Measurements from ENCODE around the gene STK40.

STK40 gene

GRCh38 chr1:36341626-36342320 is 44.0 kb downstream of the STK40 start:
- no peak for DNase-seq

GRCh38 chr1:36339615-36340014 is 46.1 kb downstream of the STK40 start:
- DNase-seq: no peak

- no peak for DNase-seq
Measured at GRCh38 chr1:36339215-36339614, 46.5 kb downstream of the STK40 start.

- no peak for DNase-seq
Measured at GRCh38 chr1:36337830-36338229, 47.9 kb downstream of the STK40 start.

- no peak for DNase-seq
Measured at GRCh38 chr1:36330940-36331339, 54.8 kb downstream of the STK40 start.

GRCh38 chr1:36329817-36330216 is 55.9 kb downstream of the STK40 start:
- DNase-seq: no peak

GRCh38 chr1:36328713-36329112 is 57.0 kb downstream of the STK40 start:
- peak in 1 of 2 donors; percentile 38 for DNase-seq

GRCh38 chr1:36328088-36328480 is 57.6 kb downstream of the STK40 start:
- DNase-seq: no peak

GRCh38 chr1:36327421-36328087 is 58.2 kb downstream of the STK40 start:
- DNase-seq: no peak

- DNase-seq: no peak
Measured at GRCh38 chr1:36326499-36326898, 59.2 kb downstream of the STK40 start.

- no peak for DNase-seq
Measured at GRCh38 chr1:36324353-36324703, 61.4 kb downstream of the STK40 start.

GRCh38 chr1:36323636-36324352 is 61.9 kb downstream of the STK40 start, which contains the start of gene EVA1B:
Gene EVA1B (minus strand): TSS chr1:36323645. CDS start chr1:36323037, 608 bp downstream.
- DNase-seq: peak; percentile 23 to 47

- DNase-seq: peak in 1 of 2 donors; percentile 41
Measured at GRCh38 chr1:36322786-36323635, 62.7 kb downstream of the STK40 start.

- no peak for DNase-seq
Measured at GRCh38 chr1:36322041-36322785, 63.5 kb downstream of the STK40 start.

GRCh38 chr1:36321119-36321951 is 64.4 kb downstream of the STK40 start:
- DNase-seq: peak in 1 of 2 donors; percentile 30

- DNase-seq: no peak
Measured at GRCh38 chr1:36320767-36321118, 65.0 kb downstream of the STK40 start.

GRCh38 chr1:36320291-36320761 is 65.4 kb downstream of the STK40 start:
- DNase-seq: peak in 1 of 2 donors; percentile 23

- no peak for DNase-seq
Measured at GRCh38 chr1:36309397-36309796, 76.3 kb downstream of the STK40 start.

GRCh38 chr1:36307601-36308330 is 78.0 kb downstream of the STK40 start:
- no peak for DNase-seq

GRCh38 chr1:36306902-36307456 is 78.7 kb downstream of the STK40 start:
- DNase-seq: peak; percentile 93 to 95
